GM21360 (cell line): ENCODE measurements around the gene MMP20.
A peak's percentile ranks its signal among the peaks of the same experiment; 100 is the strongest.

Experiments
- ATAC-seq: cut with Tn5 transposase; IDR thresholded peaks from one replicate; pipeline ENCODE4 v1.9.1; 2021; ENCODE audit warnings: mild to moderate bottlenecking, moderate library complexity; ENCODE audit not compliant: unreplicated experiment

The MMP20 gene

DNA sequence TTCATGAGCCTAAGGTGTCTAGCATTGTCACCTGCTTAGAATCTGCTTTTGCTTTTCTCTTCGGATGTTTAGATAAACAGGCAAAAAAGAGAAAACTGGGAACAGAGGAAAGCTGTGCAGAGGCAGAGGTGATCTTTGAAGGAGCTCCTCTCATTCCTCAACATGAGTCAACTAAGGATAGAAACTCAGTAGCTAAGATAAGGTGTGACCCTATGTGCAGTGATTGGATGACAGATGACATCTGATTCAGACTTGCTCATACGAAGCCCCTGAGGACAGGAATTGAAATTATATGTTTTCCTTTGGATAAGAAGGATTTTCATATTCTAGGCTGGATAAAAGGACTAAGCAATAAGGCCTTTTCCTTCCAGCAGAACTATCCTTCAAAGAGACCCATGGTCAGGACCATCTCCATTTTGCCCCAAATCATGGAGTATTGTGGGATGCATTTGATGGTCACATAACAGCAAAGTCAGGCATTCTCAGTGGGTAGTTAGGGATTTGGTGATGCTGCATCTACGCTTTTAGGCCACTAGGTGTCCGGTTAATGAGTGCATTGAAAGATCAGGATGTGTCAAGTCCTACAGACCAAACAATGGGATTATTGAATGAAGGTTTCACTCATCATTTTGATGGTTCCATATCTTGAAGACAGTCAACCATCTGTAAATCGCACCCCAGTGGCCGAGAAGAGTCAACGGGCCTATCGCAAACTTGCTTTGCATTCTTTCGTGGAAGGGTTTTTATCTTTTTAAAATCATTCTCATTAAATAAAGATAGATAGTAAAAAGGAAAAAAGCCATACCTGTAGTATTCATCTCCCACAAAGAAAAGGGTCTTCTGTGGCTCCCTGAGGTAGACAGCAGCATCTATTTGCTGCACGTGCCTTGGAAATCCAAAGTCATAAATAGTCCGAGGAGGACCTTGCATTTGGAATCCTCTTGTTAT lies 32.2 kb downstream of the MMP20 start:
- ATAC-seq, result no peak

DNA sequence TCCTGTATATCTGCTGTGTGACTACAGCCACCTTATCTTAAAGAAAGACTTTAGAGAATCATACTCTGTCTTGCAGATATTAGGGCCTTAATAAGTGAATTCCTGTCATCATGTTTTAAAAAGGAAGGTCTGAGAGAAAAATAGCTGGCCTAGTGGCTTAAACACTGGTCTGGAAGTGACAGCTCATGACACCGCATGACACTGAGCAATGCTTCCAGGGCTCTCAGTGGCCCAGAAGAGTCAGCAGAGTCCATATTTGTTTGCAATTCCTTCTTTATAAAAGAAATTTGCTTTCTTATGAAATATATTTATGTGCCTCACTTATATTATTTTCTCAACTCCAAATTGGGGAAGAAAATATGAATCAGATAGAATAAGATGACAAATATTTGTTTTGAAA lies 33.0 kb downstream of the MMP20 start:
- no peak for ATAC-seq

DNA sequence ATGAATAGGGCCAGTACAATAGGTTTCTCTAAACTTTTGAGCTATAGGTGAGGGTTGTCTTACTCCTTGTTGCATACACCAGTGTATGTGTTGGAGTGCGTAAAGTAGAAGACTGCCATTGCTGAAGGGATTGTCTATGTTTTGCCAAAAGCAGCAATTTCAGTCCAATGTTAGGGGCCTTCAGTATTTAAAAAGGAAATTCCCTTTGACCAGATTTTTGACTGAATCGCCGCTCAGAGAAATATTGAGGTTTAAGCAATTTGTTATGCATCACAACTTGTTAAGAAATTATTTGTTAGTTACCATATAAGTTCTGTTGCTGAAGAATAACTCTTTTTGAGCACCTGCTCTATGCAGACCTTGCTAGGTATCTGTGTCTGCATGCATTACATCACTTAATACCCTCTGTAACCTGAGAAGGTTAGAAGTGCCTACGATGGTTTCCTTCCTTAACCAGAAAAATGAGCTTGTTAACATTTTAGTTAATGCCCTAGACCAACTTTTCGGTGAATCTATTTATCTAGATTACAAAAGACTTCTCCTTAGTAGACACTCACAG lies 33.9 kb downstream of the MMP20 start:
- ATAC-seq, result no peak

DNA sequence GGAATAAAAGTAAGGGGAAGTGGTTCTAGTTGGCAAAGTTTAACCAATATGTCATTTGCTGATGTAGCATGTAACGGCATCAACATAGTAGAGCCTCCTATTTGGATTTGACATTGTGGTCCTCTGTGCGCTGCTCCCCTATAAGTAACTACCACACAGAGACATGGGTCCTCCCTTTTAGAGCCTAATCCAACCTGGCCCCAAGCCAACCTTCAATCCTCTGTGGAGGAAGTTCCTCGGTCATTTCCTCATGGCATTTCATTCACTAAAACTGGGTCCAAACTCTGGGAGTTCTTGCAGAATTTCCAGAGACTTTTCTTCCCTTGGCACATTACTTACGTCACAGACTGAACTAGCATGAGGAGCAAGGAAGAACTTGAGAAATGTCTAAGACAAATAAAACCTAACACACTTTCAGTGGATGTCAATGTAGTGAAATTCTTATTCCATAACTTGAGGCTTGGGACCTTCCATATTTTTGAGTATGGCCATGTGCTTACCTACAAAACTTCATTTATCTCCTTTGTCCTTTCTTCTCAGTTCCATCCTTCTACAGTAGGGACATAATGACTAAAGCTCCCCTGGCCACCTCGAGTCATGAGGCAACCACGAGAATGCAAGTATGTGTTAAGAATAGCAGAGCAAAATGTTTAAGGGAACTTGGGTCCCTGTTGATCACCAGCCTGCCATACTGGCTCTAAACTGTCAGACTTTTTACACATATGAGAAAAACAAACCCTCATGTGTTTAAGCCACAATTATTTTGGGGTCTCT lies 34.7 kb downstream of the MMP20 start:
- no peak for ATAC-seq

DNA sequence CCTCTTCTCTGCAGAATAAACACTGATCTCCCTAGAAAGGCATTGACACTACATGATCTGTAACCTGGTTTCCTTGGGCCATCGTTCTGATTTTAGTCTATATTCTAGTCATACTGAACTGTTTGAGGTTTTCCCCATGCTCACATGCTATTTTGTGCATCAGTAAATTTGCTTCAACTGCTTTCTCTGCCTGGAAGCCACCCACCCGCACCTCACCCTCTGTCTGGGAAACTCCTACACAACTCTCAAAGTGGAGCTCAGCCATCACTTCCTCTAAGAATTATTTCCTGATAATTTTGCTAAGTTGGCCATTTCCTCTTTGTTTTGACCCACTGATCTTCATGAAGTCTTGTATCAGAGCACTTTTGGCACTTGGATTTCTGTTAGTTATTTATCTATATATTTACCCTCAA lies 36.1 kb downstream of the MMP20 start:
- peak; percentile 73 for ATAC-seq

DNA sequence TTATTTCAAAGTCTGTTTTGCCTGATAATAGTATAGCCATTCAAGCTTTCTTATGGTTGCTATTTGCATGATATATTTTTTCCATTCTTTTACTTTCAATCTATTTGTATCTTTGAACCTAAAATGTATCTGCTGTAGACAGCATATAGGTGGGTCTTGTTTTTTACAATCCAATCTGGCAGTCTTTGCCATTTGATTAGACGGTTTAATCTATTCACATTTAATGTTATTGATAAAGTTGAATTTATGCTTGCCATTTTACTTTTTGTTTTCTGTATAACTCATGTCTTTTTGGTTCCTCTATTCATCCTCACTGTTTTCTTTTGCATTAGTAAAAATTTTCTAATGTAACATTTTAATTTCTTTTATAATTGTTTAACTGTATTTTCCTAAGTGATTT lies 37.4 kb downstream of the MMP20 start:
- ATAC-seq, result no peak

DNA sequence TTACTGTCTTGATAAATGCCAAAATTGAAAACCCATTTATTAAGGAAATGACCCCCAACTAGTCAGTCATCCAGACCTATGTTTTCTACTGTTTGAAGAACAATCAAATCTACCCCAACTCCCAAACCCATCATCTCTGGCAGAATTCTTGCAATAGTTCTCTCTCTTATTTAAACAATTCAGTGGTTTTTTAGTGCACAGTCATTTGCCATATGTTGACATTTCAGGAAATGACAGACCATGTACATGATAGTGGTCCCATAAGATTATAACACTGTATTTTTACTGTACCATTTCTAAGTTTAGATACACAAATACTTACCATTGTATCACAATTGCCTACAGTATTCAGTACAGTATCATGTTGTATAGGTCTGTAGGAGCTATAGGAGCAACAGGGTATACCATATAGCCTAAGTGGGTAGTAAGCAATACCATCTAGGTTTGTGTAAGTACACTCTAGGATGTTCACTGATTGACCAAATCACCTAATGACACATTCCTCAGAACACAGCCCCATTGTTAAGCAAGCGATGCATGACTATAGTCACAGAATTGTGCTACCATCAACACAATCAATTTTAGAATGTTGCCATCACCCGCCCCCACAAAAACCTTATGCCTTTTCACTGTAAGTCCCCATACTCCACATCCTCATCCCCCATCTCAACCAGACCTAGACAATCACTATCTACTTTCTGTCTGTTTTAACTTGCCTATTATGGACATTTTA lies 41.8 kb downstream of the MMP20 start:
- no peak for ATAC-seq

DNA sequence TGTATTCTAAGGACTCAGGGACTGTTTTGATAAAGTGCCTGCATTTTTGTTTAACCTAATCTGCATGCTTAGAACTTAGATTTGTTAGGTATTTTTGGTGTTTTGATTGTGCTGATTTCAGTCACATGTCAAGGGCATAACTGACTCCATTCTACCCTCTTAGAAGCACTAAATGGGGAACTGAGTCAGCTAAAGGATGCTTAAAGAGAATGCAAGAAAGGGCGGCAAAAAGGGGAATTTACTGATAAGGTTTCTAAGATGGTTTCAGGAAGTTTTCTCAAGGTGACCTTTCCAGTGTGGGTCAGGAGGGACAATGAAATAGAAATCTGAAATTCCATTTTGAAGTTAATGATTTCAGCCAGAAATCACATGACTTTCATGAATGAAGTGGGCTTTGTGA lies 43.0 kb downstream of the MMP20 start:
- no peak for ATAC-seq

DNA sequence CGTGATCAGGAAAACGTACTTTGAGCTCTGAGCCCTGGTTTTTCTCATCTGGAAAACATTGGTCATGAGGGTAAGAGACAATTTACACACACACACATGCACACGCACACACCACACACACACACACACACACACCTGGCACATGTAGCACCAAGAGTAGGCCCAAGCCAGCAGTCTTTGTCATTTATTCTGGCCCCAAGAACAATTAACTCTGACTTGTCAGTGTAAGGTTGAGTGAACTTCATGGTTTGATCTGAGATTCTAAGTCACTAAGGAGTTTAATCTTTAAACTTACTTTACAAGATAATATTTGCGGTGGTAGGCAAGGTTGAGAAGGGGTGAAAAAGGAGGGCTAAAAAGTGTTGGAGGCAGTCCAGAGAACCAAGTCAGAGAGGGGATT lies 44.1 kb downstream of the MMP20 start:
- no peak for ATAC-seq

DNA sequence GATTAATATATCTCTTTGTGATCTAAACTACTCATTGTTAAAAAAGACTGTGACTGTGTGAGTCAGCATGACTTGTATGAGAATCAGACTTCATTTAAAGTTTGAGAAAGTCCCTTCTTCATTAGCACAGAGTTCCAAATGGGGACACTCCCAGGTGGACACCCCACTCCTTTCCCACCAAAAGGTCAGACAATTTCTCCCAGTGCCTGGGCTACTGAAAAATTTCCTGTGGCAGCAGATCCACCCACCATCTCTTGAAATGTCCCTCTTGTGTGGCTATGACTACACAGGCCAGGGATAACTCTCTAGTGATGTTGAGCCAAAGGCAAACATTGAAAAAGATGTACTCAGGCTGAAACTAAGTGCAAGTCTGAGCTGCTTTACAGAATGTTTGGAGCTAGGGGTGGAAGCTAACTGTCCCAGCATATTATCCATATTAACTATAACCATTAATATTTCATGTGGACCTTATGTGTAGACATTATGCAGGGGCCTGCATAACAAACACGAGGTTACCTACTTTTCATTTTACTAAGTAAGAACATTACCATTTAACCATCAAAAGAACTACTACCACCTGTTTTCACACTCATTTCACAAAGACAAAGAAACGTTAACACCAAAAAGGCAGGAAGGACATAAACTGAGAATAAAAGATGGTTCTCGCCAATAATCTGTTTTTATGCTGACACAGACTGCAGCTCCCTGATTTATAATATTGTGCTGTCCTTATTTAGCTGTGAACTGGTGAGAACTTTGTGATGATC lies 44.8 kb downstream of the MMP20 start:
- ATAC-seq, result peak; percentile 52

DNA sequence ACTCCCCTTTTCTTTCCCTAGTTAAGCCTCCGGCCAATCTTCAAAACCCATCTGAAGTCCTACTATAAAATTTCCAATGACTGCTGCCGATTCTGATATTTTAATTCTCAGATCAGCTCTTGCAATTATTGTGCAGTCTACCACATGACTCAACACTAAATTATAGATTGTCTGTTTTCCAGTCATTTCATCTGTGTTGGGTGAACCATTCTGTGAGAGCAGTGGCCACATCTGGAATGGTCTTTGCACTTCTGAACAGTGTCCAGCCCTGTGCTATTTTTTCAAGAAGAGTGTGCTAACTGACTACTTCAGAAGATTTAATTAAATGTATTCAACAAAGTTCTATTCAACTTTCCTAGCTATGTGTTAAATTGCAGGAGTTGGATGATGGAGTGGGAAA lies 47.4 kb downstream of the MMP20 start:
- ATAC-seq, result no peak

DNA sequence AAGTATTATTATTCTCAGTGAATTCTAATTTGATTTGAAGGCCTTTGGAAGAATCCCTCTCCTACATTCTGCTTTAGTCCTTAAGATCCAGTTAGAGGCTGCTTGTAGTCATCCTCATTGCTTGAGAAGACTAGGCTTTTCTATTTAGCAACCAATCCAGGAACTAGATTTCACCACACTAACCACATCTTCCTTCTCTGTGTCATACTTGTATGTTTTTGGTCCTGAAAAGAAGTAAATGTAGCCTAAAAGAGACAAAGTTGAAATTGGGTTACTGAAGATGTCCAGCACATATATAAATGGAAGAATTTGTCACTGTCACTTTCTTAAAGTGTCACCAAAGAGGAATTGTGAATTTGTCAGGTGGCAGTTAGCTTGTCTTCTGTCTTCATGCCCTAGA lies 48.0 kb downstream of the MMP20 start:
- no peak for ATAC-seq

DNA sequence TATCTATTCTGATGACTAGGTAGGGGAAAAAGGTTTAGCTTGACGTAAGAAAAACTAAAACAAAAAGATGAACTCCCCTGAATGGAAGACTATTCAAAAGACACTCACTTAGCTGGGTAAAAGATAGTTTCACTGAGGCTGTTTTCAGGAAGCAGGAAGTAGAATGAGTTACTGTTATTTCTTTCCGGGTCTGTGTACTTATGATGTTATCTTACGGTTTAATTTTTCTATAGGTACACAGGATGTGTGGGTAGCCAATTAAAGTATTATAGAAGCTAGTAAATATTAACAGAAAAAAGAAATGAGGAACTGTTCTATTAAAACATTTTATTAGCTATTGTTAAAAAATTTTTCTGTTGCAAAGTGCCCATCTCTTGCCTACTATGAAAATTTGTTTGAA lies 48.8 kb downstream of the MMP20 start:
- no peak for ATAC-seq

DNA sequence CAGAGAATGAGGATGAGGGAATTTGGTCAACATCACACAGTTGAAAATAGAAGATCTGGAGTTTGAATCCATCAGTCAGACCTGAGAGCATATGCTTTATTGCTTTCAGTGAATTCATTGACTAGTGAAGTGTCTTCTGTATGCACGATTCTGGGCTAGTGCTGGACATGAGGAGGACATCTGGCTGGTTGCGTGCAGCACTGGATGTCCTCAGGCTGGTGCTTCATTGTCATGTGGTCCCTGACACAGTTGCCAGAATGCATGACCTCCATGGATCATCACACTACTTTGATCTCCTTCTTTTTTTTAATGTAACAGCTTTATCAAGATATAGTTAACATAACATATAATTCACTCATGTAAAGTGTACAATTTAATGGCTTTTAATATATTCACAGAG lies 50.1 kb downstream of the MMP20 start:
- no peak for ATAC-seq

DNA sequence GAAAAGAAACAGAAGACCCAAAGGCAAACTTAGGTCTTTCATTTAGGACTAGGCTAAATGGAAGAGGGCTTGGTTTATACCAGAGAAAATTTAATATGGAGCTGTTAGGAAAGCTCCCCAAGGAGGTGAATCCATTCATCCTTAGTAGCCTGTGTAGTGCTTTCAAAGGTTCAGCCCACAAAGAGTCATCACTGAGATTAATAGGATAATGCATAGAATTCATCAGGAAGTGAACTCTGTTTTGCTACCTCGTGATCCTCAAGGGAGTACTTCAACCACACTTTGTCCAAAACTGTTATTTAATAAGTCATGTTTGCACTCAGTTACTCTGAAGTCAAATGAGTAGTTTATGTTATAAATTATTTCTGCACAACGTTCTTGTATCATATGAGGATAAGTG lies 51.3 kb downstream of the MMP20 start:
- ATAC-seq, result no peak

DNA sequence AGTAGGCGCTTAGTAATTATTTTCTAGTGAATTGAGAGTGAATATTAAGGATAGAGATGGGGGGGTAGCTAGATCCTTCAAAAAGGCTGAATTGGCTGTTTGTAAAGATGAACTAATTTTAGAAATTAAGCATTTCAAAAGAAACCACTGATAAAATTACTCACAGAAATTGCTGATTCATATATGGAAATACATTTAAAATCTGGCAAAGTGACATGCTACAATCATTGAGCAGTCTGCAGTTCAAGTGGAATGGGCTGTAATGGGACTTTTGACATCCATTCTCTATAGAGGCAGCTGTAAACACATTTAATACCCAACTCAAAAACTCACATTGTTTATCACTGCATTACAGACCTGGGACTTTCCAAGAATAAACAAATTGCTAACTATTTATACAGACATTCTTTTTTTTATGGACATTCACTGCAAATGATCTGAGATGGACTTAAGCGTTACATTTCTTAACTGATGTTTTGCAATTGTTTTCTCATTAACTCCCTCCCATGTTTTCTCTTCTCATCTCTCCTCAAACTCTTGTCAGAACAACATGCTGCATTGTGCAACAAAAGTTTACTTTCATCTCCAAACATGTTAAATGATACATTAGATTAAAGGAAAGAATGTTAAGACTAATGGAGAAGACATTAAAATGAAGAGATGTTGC lies 52.4 kb downstream of the MMP20 start:
- ATAC-seq, result no peak

DNA sequence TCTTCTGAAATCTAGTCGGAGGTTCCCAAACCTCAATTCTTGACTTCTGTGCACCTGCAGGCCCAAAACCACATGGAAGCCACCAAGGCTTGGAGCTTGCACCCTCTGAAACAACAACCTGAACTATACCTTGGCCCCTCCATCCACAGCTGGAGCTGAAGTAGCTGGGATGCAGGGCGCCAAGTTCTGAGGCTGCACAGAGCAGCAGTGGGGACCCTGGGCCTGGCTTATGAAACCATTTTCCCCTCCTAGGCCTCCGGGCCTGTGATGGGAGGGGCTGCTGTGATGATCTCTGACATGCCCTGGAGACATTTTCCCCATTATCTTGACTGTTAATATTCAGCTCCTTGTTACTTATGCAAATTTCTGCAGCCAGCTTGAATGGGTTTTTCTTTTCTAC lies 56.3 kb downstream of the MMP20 start:
- ATAC-seq, result no peak

DNA sequence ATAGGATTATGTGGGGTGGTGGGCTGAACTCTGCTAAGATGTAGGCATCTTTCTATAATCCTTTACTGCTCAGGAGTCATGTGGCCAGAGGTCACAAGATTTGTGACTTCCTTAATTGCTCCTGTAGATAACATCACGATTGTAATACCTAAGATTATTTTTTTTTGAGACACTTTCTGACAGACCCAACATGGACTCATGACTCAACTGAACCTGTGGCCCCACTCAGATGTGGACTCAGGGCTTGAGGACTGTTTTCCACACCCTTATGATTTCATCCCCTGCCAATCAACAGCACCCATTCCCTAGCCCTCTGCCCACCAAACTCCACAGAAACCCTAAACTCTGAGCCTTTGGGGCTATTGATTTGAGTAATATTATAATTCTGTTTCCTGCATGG lies 59.0 kb downstream of the MMP20 start:
- no peak for ATAC-seq

DNA sequence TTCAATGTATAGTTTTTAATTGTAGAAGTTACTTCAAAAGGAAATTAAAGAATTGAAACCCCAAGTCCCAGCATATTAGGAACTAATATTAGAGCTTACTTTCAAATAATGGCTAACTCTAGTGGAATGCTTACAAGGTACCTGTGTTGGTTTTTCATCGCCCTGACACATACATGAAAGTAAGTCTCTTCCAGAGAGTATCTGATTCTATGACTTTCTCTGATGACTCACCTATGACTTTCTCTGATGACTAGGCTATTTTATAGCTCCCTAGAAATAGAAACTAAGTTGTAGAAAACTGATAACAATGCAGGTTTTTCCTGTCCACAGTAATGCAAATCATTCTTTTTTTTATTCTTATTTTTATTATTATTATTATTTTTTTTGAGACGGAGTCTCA lies 61.0 kb downstream of the MMP20 start:
- peak; percentile 57 for ATAC-seq

DNA sequence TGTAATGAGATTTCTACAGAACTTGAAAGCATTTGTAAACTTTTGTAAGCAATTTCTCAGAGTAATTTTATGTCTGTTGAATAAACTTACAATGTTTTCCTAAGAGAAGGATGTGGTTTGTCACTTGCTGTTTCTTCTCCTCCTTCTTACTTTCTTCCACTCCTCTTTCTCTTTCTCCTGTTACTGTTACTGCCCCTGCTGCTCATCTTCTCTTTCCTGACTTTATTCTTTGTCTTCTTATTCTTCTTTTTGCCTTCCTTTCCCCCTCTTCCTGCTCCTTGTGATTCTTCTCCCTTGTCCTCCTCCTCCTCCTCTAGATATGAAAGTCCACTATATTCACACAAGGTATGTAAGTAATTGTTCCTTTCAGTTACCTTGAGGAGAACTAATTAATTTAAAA lies 63.5 kb downstream of the MMP20 start:
- no peak for ATAC-seq
